ES-I3 (cell line): ENCODE measurements around the gene SERTM2.

Source experiments
- H3K36me3 ChIP-seq: 2 replicates; pipeline ENCODE4 v1.6.1; 2013; ENCODE audit warnings: mild to moderate bottlenecking, low read length, control low read depth, moderate library complexity; ENCODE audit not compliant: insufficient read depth
- H3K4me1 ChIP-seq: 2 replicates; pipeline ENCODE4 v1.6.1; 2013; ENCODE audit warnings: mild to moderate bottlenecking, control low read depth, low read length; ENCODE audit not compliant: insufficient read depth
- H3K9ac ChIP-seq: 2 replicates; pipeline ENCODE4 v1.6.1; 2013; ENCODE audit warnings: low read depth, mild to moderate bottlenecking, low read length, moderate library complexity
- H3K9me3 ChIP-seq: 2 replicates; pipeline ENCODE4 v1.6.1; 2013; ENCODE audit warnings: mild to moderate bottlenecking, low read length, moderate library complexity; ENCODE audit not compliant: control insufficient read depth, insufficient read depth

SERTM2 gene

GRCh38 chrX:111511477-111511876, at the start of gene SERTM2:
TSS of gene SERTM2 (plus strand) at chrX:111511645. CDS start at chrX:111518858, 7,213 bp downstream.
- no peaks in the 10 kb centered on the region for H3K9me3 ChIP-seq
- no peak within 1 kb of the TSS for H3K9ac ChIP-seq
- peaks cover 29% of the 10 kb centered on the region for H3K4me1 ChIP-seq
- H3K36me3 ChIP-seq = no peaks in the 10 kb centered on the region

- Histone ChIP-seq H3K36me3 (no peaks in the 10 kb centered on the region), H3K9ac (no peak overlapping the region), H3K4me1 (peaks cover 18% of the 10 kb centered on the region; the same call in 1 of the 2 replicates), H3K9me3 (peaks cover 6% of the 10 kb centered on the region)
Observed at GRCh38 chrX:111465669-111466068, 45.8 kb upstream of the SERTM2 start.

- H3K9ac ChIP-seq = no peak overlapping the region
- peaks cover 11% of the 10 kb centered on the region for H3K9me3 ChIP-seq
- H3K36me3 ChIP-seq = no peaks in the 10 kb centered on the region
- H3K4me1 ChIP-seq = peaks cover 14% of the 10 kb centered on the region; the same call in 1 of the 2 replicates
Observed at GRCh38 chrX:111467896-111468295, 43.5 kb upstream of the SERTM2 start.

- Histone ChIP-seq H3K4me1 (peaks cover 8% of the 10 kb centered on the region; the same call in 1 of the 2 replicates), H3K9ac (no peak overlapping the region), H3K36me3 (no peaks in the 10 kb centered on the region), H3K9me3 (peaks cover 11% of the 10 kb centered on the region)
Observed at GRCh38 chrX:111470681-111471403, 40.6 kb upstream of the SERTM2 start.

GRCh38 chrX:111481896-111482295, 29.5 kb upstream of the SERTM2 start:
- Histone ChIP-seq H3K4me1 (peaks cover 5% of the 10 kb centered on the region; the same call in 1 of the 2 replicates), H3K9me3 (no peaks in the 10 kb centered on the region; the same call in 1 of the 2 replicates), H3K36me3 (no peaks in the 10 kb centered on the region), H3K9ac (no peak overlapping the region)

- no peaks in the 10 kb centered on the region for H3K36me3 ChIP-seq
- no peaks in the 10 kb centered on the region for H3K9me3 ChIP-seq
- H3K4me1 ChIP-seq = peaks cover 5% of the 10 kb centered on the region; the same call in 1 of the 2 replicates
- no peak overlapping the region for H3K9ac ChIP-seq
Observed at GRCh38 chrX:111483135-111483534, 28.3 kb upstream of the SERTM2 start.

GRCh38 chrX:111483881-111484280, 27.6 kb upstream of the SERTM2 start:
- no peak overlapping the region for H3K9ac ChIP-seq
- peaks cover 5% of the 10 kb centered on the region; the same call in 1 of the 2 replicates for H3K4me1 ChIP-seq
- no peaks in the 10 kb centered on the region for H3K36me3 ChIP-seq
- no peaks in the 10 kb centered on the region for H3K9me3 ChIP-seq

- no peak overlapping the region for H3K9ac ChIP-seq
- no peaks in the 10 kb centered on the region for H3K36me3 ChIP-seq
- no peaks in the 10 kb centered on the region for H3K9me3 ChIP-seq
- H3K4me1 ChIP-seq = no peaks in the 10 kb centered on the region; the same call in 1 of the 2 replicates
Observed at GRCh38 chrX:111490688-111491087, 20.8 kb upstream of the SERTM2 start.

- no peak overlapping the region for H3K9ac ChIP-seq
- H3K36me3 ChIP-seq = no peaks in the 10 kb centered on the region
- H3K9me3 ChIP-seq = no peaks in the 10 kb centered on the region
Observed at GRCh38 chrX:111492085-111492484, 19.4 kb upstream of the SERTM2 start.

GRCh38 chrX:111498538-111499103, 12.8 kb upstream of the SERTM2 start:
- no peak overlapping the region for H3K9ac ChIP-seq
- H3K9me3 ChIP-seq = no peaks in the 10 kb centered on the region
- no peaks in the 10 kb centered on the region for H3K4me1 ChIP-seq
- no peaks in the 10 kb centered on the region for H3K36me3 ChIP-seq

More at GRCh38 chrX:111492085-111492484, 19.4 kb upstream of the SERTM2 start:
- H3K4me1 ChIP-seq = no peaks in the 10 kb centered on the region; the same call in 1 of the 2 replicates

- H3K9ac ChIP-seq = no peak overlapping the region
- H3K4me1 ChIP-seq = no peaks in the 10 kb centered on the region
- H3K36me3 ChIP-seq = no peaks in the 10 kb centered on the region
- H3K9me3 ChIP-seq = no peaks in the 10 kb centered on the region
Observed at GRCh38 chrX:111503485-111503993, 7.9 kb upstream of the SERTM2 start.

- Histone ChIP-seq H3K36me3 (no peaks in the 10 kb centered on the region), H3K4me1 (no peaks in the 10 kb centered on the region), H3K9ac (no peak overlapping the region), H3K9me3 (no peaks in the 10 kb centered on the region)
Observed at GRCh38 chrX:111504941-111505340, 6.5 kb upstream of the SERTM2 start.

GRCh38 chrX:111505783-111506182, 5.7 kb upstream of the SERTM2 start:
- Histone ChIP-seq H3K4me1 (peaks cover 2% of the 10 kb centered on the region; the same call in 1 of the 2 replicates), H3K36me3 (no peaks in the 10 kb centered on the region), H3K9me3 (no peaks in the 10 kb centered on the region), H3K9ac (no peak overlapping the region)

GRCh38 chrX:111506826-111507225, 4.6 kb upstream of the SERTM2 start:
- Histone ChIP-seq H3K9me3 (no peaks in the 10 kb centered on the region), H3K4me1 (peaks cover 12% of the 10 kb centered on the region; the same call in 1 of the 2 replicates), H3K9ac (no peak overlapping the region), H3K36me3 (no peaks in the 10 kb centered on the region)

GRCh38 chrX:111507933-111508332, 3.5 kb upstream of the SERTM2 start:
- Histone ChIP-seq H3K9me3 (no peaks in the 10 kb centered on the region), H3K4me1 (peaks cover 21% of the 10 kb centered on the region), H3K36me3 (no peaks in the 10 kb centered on the region), H3K9ac (no peak overlapping the region)
